Lung (tissue), 12 donors: ENCODE measurements around the gene TMEM86B. TPM values are rescaled to one million over a fixed set of nuclear protein-coding genes. Genes with fewer than 3 reads are reported as not detected.

Experiments
- ATAC-seq: fragments of 200-7000 bp; cut with Tn5 transposase; one replicate; pipeline ENCODE4 v1.9.1; 2020; ENCODE audit warnings: moderate number of reproducible peaks; ENCODE audit not compliant: insufficient read depth, low FRiP score
- DNase-seq, 3 donors: peaks; one replicate each; pipeline ENCODE4 v3.0.0-alpha.2; 2013 to 2017
- H3K27ac ChIP-seq, 2 donors: one replicate each; pipeline ENCODE4 v1.5.1; 2013; ENCODE audit warnings: mild to moderate bottlenecking in 2 of 2, moderate library complexity in 2 of 2, control low read depth in 1 of 2, inconsistent platforms in 1 of 2, low read depth in 1 of 2, low read length in 1 of 2
- H3K27me3 ChIP-seq, 3 donors: one replicate each; pipeline ENCODE4 v1.5.1; 2013; ENCODE audit warnings: low read length in 2 of 3; ENCODE audit not compliant: control insufficient read depth in 3 of 3, insufficient read depth in 3 of 3
- H3K36me3 ChIP-seq, 4 donors: one replicate each; pipeline ENCODE4 v1.5.1; 2013; ENCODE audit warnings: low read length in 4 of 4, mild to moderate bottlenecking in 1 of 4, moderate library complexity in 1 of 4; ENCODE audit not compliant: control insufficient read depth in 4 of 4, insufficient read depth in 4 of 4
- H3K4me1 ChIP-seq, 5 donors: one replicate each; pipeline ENCODE4 v1.5.1; 2013; ENCODE audit warnings: low read length in 5 of 5, mild to moderate bottlenecking in 2 of 5, moderate library complexity in 1 of 5; ENCODE audit not compliant: control insufficient read depth in 5 of 5, insufficient read depth in 5 of 5
- H3K4me3 ChIP-seq: one replicate; pipeline ENCODE4 v1.5.1; 2013; ENCODE audit warnings: mild to moderate bottlenecking, control low read depth, moderate library complexity
- H3K9ac ChIP-seq, 2 donors: one replicate each; pipeline ENCODE4 v1.5.1; 2013; ENCODE audit warnings: low read length in 2 of 2, control low read depth in 1 of 2; ENCODE audit not compliant: insufficient read depth in 1 of 2
- H3K9me3 ChIP-seq, 4 donors: one replicate each; pipeline ENCODE4 v1.5.1; 2013; ENCODE audit warnings: low read length in 3 of 4, mild to moderate bottlenecking in 1 of 4, moderate library complexity in 1 of 4; ENCODE audit not compliant: control insufficient read depth in 4 of 4, insufficient read depth in 3 of 4
- CTCF ChIP-seq: IDR thresholded peaks from 2 replicates; pipeline ENCODE4 v1.5.1; 2012; ENCODE audit warnings: mild to moderate bottlenecking; ENCODE audit errors: control extremely low read depth, extremely low read depth
- WGBS, 2 donors: extraction: QIAGEN DNeasy Blood & Tissue Kit; methylation state at CpG; one replicate each; pipeline ENCODE4 v1.1.7; 2013; 5-methylcytosine and 5-hydroxymethylcytosine counted together
- polyA plus RNA-seq, 2 donors: library from polyadenylated mRNA; stranded (reverse); fragments of 200-250 nt; gene quantifications; one replicate each; pipeline ENCODE4 v1.2.1, GENCODE V29; 2013
- total RNA-seq, 2 donors: library from RNA; depleted of rRNA in 1 of 2; stranded (reverse); fragments of >200 nt in 1 of 2; gene quantifications; one replicate each; pipeline ENCODE4 v1.2.1, GENCODE V29; 2014 to 2021
- donor health status: control.
- donor health status: control.
- donor health status: Bipolar disorder and iron deficiency.
- donor health status: healthy.
- donor health status: DM: yes; HTN: yes; CAD: no.

Gene TMEM86B
- total and polyA plus RNA-seq, 4 donors, result 1.8 to 5.3 (median 4.3) TPM

- Histone ChIP-seq H3K4me3 (peak overlapping the region; percentile 96), H3K27ac (peak overlapping the region; percentile 17 to 86), H3K9me3 (no peaks in the 10 kb centered on the region), H3K27me3 (no peaks in the 10 kb centered on the region), H3K9ac (peak overlapping the region; percentile 37 to 53), H3K4me1 (peaks cover 9 to 39% (median 15%) of the 10 kb centered on the region in 5 donors), H3K36me3 (peaks cover 0 to 6% (median 1%) of the 10 kb centered on the region in 4 donors)
- 1 to 2% methylated on average over 47 to 51 of the region's 51 CpGs for WGBS, 2 donors
- TF ChIP-seq CTCF, result no peak
- ATAC-seq, result no peak
- no peak for DNase-seq
These were observed 29.2 kb upstream of the TMEM86B start for GRCh38 chr19:55257461-55258420.

DNA sequence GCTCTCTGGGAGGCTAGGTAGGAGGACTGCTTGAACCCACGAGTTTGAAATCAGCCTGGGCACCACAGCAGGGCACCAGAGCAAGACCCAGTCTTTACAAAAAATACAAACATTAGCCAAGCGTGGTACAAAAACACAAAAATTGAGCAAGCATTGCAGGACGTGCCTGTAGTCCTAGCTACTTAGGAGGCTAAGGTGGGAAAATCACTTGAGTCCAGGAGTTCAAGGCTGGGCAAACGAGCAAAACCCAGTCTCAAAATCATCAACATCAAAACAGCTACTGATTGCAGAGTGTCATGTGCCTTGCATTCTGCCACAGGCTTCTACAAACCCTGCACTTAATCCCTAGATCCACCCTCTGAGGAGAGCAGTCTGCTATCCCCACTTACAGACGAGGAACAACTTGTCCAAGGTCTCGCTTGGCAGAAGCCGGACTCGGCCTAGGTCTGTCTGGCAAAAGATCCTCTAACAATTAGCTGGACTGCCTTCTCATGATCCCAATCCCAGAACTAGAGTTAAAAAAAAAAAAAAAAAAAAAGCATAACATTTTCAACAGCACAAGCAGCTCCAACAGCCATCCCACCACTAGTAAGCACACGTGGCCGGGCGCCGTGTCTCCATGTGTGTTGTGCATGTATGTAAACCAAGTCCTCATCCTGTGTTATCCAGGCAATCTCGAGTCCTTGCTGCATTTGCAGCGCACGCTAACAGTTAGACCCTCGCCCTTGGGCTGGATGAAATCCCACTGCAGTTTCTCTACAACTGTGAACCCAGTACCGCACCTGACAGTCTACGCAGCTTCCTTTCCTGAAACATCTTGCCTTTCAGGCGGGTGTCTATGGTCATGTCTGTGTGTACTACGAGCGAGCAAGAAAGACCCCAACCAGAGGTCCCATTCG lies 28.2 kb upstream of the TMEM86B start:
- H3K27ac ChIP-seq, result no peak overlapping the region
- DNase-seq (no peak), ATAC-seq (no peak)
- H3K4me1 ChIP-seq, result peaks cover 9 to 39% (median 15%) of the 10 kb centered on the region in 5 donors
- H3K9ac ChIP-seq, result peak overlapping the region in 1 of 2 donors; percentile 46
- no peaks in the 10 kb centered on the region for H3K9me3 ChIP-seq
- WGBS, 2 donors, result 34 to 43% methylated on average over 22 of the region's 22 CpGs
- H3K36me3 ChIP-seq, result peaks cover 0 to 6% (median 2%) of the 10 kb centered on the region in 4 donors
- no peaks in the 10 kb centered on the region for H3K27me3 ChIP-seq
- no peak for TF ChIP-seq CTCF
- H3K4me3 ChIP-seq, result peak overlapping the region; percentile 96

GRCh38 chr19:55255618-55256423 lies 27.3 kb upstream of the TMEM86B start:
- DNase-seq (no peak), ATAC-seq (no peak)
- no peak for TF ChIP-seq CTCF
- Histone ChIP-seq H3K27me3 (no peaks in the 10 kb centered on the region), H3K36me3 (peaks cover 0 to 11% (median 3%) of the 10 kb centered on the region in 4 donors), H3K9me3 (no peaks in the 10 kb centered on the region), H3K9ac (no peak overlapping the region), H3K27ac (peak overlapping the region in 1 of 2 donors; percentile 51), H3K4me3 (no peak overlapping the region), H3K4me1 (peaks cover 9 to 39% (median 15%) of the 10 kb centered on the region in 5 donors)
- WGBS, 2 donors, result 35 to 49% methylated on average over 17 of the region's 17 CpGs
